NCI-H2227 (cell line): ENCODE data around the gene SIVA1.

ENCODE experiments used
- DNase-seq: peaks from one replicate; lab custom pipeline; 2025; ENCODE audit not compliant: unreplicated experiment; lab: John Stamatoyannopoulos, UW

SIVA1 gene

DNA sequence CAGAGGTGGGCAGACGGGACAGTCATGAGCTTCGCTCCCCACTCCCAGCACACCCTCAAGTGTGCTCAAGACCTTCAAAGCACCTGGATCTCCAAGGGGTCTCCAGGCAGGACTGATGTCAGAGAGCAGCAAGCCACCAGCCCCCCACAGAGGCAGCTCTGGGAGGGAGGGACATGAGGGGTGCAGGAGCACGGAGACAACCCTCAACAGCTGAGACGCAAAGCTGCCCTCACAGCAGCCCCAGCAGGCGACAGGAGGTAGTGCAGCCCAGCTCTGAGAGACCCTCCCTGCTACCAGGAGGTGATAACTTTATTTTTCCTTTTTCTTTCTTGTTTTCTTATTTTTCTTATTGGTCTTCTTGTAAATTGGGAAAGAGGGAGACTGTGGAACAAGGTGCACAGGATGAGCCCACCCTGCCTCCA is 17.9 kb downstream of the SIVA1 start:
- no peak for DNase-seq

DNA sequence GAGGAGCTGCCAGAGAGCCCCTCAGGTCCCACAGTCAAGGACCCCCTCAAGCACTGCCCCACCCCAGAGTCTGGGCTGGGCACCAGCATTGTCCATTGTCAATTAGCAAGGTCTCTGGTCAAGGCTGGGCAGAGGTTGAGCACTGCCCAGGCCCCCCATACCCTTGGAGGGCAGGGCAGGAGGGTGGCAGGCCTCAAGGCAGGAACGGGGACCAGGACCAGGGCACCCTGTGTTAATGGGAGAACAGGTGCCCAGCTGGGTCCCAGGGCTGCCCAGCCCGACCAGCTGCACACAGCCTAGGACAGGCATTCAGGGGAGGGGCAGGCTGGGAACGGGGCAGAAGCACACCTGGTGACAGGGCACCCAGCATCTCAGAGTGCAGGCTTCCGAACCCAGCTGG is 18.4 kb downstream of the SIVA1 start:
- DNase-seq = no peak

DNA sequence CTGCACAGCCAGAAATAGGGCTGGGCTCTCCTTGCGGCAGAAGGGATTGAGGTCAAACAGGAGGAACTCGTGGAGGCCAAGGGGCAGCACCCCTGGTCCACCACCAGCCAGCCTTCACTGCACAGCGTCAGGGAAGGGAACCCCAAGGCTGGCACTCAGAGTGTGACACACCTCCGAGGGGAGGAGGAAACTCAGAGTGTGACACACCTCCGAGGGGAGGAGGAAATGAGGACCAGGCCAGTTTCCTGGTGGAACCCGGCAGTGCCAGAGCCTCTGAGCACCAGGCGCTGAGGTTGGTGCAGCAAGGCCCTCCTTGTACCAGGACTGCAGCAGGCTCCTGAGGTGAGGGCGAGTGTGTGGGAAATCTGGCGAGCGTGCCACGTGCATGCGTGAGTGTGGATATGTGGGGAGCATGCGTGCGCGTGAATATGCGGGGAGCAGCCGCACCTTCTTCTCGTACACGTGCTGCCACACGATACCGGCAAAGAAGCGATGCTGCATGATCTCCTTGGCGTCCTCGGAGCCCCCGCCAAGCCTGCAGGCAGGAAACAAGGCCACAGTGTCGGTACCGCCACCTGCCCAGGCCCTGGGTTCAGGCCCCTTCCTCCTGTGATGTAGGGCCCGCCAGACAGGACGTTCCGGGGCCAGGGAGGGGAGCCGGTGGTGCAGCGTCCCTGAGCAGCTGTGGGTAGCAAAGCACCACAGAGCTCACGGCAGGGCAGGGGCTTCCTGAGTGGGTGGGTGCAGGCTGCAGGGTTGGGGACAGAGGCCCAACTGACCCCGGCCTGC is 19.2 kb downstream of the SIVA1 start:
- DNase-seq = no peak

DNA sequence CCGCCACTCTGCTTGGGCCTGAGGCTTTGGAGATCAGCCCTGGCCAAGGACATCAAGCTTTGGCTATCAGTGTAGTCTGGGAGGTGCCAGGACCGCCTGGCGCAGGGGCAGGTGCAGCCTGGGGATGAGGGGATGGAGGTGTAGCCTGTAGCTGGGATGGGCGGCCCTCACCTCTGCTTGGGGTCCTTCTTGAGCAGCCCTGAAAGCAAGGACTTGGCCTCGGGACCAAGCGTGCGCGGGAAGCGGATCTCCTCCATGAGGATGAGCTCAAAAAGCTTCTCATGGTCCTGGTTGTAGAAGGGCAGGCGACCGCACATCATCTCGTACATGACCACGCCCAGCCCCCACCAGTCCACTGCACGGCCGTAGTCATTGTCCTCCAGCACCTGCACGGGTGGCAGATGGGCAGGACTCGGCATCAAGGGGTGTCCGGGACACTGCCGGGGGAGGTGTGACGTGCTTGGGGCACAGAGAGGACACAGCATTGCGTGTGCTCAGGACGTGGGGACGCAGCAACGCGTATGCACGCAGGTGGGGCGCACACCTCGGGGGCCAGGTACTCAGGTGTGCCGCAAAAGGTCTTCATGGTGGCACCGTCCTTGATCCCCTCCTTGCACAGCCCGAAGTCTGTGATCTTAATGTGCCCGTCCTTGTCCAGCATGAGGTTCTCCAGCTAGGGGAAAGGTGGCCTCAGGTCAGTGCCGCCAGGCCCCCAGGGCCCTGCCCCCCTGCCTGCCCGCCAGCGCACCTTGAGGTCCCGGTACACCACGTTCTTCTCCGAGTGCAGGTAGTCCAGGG is 20.0 kb downstream of the SIVA1 start:
- no peak for DNase-seq

DNA sequence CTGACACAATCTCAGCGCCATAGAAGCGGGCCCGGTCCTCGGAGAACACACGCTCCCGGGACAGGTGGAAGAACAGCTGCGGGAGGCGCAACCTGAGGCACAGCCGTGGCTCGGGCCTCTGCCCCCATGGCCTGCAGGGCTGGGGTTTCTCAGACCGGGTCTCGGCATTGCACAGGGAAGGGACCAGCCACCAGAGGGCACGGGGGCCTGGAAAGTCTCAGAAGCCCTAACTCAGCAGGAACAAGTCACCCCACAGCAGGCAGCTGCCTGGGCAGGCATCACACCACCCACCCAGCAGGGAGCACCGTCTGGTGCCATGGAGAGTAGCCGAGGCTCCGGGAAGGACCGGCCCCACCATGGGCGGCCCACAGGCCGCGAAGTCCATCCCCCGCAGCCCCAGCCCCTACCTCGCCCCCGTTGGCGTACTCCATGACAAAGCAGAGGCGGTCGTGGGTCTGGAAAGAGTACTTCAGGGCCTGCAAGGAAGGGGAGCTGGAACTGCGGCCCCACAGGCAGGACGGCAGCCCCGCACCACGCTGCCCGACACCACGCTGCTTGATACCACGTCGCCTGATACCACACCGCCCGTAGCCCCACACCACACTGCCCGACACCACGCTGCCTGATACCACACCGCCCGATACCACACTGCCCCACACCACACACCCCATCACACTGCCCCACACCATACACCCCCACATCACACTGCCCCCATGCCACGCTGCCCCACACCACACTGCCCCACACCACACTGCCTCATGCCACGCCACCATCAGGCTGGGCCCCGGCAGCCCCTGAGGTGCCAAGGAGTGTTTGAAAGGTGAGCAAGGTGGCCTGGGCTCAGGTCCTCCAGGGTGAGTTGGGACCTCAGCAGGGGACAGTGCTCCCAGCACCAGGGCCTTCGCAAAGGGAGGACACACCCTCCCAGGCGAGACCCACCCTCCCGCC is 20.8 kb downstream of the SIVA1 start:
- no peak for DNase-seq

DNA sequence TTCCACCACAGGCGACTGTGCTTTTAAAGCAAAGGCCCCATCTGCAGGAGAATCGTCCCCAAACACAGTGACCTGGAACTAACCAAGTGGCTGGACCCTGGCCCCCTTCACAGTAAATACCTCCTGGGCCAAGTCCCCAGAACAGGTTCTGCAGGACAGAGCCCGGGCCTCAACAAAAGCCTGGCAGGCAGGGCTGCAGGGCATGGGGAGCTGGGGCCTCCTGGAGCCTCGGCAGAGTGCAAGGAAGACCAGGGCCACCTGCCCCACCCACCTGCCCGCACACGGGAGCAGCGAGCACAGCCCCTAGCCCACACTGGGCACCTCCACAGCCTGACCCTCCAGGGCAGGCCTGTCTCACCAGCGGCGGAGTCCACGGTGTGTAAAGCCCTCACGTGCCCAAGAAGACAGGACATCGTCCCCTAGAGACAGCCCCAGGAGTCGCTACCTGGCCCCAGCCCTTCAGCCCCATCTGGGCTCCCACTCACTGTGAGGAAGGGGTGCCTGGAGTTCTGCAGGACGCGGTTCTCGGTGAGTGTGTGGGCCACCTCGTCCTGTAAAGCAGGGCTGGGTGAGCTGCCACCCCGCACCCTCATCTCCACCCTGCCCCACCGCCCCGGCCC is 21.6 kb downstream of the SIVA1 start:
- no peak for DNase-seq

DNA sequence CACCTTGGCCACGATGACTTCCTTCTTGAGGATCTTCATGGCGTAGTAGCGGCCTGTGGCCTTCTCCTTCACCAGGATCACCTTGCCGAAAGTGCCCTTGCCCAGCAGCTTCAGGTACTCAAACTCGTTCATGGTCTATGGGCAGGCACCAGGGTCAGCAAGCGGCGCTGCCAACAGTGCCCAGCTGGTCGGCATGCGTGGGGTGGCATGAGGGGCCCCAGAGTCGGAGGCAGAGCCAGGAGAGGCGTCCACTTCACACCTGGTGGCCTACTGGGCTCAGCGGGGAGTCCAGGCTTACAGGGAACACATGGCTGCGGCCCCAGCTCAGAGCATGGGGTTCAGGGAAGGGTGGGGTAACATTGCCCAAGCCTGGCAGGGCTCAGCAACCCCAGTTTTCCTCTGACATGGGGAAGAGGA is 22.1 kb downstream of the SIVA1 start:
- DNase-seq = no peak

DNA sequence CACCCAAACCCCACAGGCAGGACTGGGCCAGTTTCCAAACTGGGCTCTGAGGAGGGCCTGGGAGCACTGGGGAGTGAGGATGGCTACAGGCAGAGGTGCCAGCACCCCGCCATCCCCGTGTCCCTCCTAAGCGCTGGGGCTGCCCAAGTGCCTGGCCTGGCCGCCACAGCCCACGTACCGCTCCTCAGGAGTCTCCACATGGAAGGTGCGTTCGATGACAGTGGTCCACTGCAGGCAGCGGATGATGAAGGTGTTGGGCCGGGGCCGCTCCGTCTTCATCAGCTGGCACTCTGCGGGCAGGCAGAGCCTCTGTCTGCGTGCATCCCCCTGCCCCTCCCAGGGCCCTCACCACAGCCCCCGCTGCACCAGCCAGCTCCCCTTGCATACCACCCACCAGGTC is 23.5 kb downstream of the SIVA1 start:
- no peak for DNase-seq

DNA sequence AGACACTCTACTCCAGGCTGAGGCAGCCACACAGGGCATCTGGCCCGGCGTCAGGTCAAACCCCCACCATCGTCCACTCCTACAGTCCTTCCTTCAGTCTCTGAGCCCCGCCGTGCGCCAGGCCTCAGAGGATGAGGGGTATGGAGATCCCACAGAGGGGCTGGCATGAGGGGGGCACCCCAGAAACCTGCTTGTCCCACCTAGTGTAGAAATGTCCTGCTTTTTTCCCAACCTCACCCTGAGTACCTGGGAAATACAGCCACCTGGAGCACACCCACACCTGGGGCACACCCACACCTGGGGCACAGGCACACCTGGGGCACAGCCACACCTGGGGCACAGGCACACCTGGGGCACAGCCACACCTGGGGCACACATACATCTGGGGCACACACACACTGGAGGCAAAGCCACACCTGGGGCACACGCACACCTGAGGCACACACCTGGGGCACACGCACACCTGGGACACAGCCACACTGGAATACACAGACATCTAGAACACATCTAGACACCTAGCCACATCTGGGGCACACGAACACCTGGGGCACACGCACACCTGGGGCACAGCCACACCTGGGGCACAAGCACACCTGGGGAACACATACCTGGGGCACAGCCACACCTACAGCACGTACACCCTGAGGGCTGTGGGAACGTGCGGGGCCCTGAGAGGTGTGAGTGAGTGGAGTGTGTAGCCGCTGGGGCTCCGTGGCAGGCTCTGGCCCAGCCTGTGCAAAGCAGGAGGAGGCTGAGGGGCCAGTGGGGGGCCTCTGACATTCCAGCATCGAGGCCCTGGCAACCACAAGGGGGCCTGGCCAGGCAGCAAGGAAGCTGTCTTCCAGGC is 24.2 kb downstream of the SIVA1 start:
- DNase-seq = no peak

DNA sequence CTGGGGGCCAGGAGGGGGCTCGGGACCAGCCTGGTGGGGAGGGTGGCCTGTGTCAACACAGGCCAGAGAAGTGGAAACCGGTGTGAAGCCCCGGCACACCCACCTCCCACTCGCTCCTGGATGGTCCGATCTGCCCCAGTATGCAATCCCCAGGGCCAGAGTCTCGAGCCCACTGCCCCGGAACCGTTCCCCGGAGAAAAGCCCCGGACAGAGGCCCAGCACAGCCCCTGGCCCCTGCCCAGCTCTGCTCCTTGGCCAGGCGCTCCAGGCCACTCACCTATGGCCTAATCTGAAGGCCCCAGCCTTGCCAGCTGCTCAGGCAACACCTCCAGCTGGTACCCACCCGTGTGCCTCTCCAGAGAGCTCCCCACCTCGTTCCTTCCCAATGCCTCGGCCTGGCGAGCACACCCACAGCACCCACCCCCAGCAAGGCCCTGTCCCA is 24.9 kb downstream of the SIVA1 start:
- DNase-seq = no peak

DNA sequence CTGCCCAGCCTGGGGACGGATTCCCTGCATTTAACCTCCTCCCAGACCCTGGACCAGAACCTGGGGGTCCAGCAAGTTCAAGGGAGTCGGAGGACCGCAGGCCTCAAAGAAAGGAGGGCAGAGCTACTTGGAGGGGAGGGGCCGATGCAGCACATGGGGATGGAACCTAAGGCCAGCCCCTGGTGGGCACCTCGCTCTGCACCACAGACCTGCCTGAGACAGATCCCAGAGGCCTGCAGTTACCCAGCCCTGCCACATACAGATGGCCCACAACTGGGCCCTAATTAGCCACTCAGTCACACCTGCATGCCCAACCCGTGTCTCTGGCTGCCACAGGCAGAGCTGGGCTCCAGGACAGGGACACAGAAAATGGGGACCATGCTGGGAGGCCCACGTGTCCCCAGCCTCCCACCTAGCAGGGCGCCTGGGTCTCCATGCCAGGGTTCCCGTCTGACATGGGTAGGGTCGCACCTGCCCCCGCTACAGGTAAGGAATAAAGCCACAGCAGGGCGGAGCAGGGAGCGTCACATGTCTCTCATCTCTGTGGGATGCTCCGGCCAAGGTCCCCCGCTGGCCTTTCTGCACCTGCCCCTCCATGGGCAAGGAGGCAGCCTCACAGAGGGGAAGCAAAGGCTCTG is 25.9 kb downstream of the SIVA1 start:
- DNase-seq = no peak

DNA sequence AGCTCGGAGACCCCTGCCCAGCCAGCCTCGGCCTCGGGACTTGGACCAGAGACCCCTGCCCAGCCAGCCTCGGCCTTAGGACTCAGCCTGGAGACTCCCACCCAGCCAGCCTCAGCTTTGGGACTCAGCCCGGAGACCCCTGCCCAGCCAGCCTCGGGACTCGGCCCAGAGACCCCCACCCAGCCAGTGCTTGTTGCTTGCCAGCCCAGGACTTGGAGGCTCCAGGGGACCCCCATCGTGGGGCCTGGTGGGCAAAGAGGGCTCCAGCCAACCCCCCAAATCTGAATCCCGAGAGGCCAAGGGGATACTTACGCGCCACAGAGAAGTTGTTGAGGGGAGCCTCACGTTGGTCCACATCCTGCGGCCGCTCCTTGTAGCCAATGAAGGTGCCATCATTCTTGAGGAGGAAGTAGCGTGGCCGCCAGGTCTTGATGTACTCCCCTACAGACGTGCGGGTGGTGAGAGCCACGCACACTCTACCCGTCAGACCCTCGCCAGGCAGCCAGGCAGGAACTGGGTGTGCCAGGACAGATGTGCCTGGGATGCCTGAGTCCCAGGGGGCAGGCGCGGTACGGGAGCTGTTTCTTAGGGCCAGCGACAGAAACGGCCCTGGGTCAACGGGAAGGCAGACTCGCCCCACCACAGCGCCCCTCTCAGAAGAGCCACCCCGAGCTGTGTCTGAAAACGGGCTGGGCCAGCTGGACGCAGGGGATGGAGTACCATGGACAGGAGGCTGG is 27.0 kb downstream of the SIVA1 start:
- no peak for DNase-seq

DNA sequence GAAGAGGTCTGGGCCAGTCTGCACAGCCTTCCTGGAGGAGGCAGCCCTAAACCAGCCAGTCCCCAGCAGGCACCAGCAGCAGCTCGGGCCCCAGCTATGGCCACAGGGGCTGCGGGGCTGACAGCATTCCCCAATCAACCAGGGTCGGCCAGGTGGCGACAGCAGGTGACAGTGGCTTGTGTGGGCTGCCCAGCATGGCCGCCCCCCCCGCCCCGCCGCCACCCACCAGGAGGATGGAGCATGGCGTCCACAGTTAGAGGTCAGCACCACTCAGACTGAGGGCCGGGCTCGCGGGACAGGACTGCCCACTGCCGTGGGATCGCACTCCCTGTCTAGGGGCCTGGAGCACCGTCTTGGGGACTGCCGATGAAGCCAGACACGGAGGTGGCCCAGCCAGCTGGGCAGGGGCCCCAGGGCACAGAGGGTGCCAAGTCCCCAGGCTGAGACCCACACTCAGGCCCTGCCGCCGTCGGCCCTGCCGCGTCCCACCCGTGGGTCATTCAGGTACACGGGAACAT is 27.6 kb downstream of the SIVA1 start:
- no peak for DNase-seq

DNA sequence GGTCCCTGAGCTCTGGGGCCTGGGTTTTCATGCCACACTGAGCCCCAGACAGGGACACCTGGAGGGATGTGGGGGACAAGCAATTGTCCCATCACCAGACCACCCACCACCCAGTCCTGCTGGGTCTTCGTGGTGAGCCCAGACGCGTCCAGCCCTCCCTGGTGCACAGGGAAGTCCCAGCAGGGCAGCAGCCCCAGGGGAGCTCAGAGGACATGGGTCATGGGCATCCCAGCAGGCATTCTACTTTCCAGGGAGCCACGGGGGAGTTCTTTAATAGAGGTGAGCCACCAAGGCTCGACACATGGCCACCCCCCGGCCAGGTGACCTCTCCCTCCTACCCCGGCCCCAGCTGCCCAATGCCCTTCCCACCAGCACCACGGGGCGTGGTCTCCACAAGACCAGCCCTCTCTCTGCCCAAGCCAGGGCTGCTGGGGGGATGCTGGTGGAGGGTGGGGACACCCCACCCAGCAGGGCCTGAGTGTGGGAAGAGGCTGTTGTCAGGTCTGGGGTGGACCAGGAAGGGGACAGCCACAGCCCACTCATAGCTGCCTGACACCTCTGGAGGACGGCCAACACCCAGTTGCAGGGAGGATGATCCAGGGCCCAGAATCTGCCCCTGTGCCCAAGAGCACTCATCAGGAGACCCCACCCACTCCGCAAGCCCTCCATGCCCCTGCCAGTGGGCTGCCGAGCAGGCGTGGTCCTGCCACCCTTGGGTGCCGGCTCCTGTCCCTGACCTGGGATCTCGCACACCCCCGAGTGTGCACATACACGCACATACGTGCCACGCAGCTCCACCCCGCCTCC is 28.5 kb downstream of the SIVA1 start:
- no peak for DNase-seq

DNA sequence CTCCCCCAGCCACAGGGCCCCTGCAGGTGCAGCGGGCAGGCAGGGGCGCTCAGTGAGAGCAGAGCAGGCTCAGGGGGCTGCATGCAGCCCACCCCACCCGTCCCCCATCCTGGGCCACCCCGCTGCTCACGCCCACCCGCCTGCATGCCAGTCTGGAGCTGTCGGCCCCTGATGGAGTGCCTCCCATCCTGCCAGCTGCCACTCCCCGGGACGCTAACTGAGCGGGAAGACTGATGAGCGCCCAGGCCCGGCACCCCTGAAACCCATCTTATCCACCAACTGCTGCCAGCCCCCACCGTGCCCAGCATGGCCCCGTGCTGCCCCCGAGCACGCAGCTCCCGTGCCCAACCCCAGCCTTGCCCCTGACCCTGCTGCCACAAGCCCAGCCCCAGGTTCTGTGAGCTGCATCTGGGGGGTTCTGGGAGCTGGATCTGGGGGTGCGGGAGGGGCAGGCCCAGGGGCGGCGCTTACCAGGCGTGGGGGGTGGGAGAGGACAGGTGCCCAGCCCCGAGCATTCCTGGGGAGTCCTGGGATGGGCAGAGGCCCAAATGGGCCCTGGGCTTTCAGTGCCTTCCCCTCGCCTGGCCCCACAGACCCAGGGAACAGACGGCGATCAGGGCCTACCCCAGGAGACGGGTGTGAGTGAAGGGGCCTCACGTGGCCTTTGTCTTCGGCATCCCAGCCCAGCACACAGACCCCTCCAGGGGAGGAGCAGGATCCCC is 29.3 kb downstream of the SIVA1 start:
- no peak for DNase-seq

DNA sequence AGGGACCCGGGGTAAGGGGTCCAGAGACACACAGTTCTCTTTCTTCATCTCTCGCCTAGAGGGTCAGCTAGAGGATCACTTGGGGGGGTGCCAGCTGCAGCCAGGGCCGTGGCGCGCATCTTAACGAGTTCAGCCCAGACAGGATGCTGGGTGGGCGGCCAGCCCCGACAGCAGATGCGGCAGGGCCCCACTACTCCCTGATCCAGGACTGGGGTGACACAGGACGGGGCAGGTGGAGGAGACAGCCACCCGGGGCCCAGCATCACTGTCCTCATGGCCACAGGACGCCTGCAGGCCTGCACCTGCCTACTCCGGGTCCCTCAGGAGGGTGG is 29.8 kb downstream of the SIVA1 start:
- no peak for DNase-seq
